ENCODE measurements around the gene CASD1.

Gene CASD1

GRCh38 chr7:94562525-94562924 lies 52.9 kb downstream of the CASD1 start:
- Histone ChIP-seq H3K79me2 (ENCODE audit: control insufficient read depth, low read length) (no peaks in the 10 kb centered on the region), H3K9me3 (ENCODE audit: control insufficient read depth, insufficient read depth, low read length) (no peaks in the 10 kb centered on the region), H3K4me3 (ENCODE audit: low read length) (no peak overlapping the region), H3K9me2 (replicated peaks; ENCODE audit: control insufficient read depth, low read length) (no peaks in the 10 kb centered on the region), H3K27ac (ENCODE audit: low read depth, low read length) (no peak overlapping the region), H3K36me3 (ENCODE audit: control insufficient read depth, low read length) (peaks cover 5% of the 10 kb centered on the region; the same call in 1 of the 2 replicates), H3F3A (ENCODE audit: control insufficient read depth, insufficient read depth) (no peaks in the 10 kb centered on the region; the same call in 1 of the 2 replicates), H3K27me3 (ENCODE audit: control insufficient read depth, low read length) (no peaks in the 10 kb centered on the region), H4K20me1 (ENCODE audit: control insufficient read depth, insufficient read depth, low read depth, low read length) (no peaks in the 10 kb centered on the region), H3K4me2 (ENCODE audit: low read length) (no peak overlapping the region), H3K4me1 (ENCODE audit: control insufficient read depth, low read length) (peaks cover 10% of the 10 kb centered on the region)
- TF ChIP-seq CTCF (IDR thresholded peaks at IDR 0.05; ENCODE audit: low read depth, low read length, poor library complexity, severe bottlenecking), result no peak
- TF ChIP-seq EZH2phosphoT487 (IDR thresholded peaks at IDR 0.05; ENCODE audit: borderline replicate concordance, low read length), result no peak

GRCh38 chr7:94565247-94565894 lies 55.8 kb downstream of the CASD1 start:
- Histone ChIP-seq H3K4me2 (ENCODE audit: low read length) (no peak overlapping the region), H3K79me2 (ENCODE audit: control insufficient read depth, low read length) (no peaks in the 10 kb centered on the region), H3F3A (ENCODE audit: control insufficient read depth, insufficient read depth) (no peaks in the 10 kb centered on the region), H3K9me3 (ENCODE audit: control insufficient read depth, insufficient read depth, low read length) (no peaks in the 10 kb centered on the region), H3K4me1 (ENCODE audit: control insufficient read depth, low read length) (no peaks in the 10 kb centered on the region), H3K4me3 (ENCODE audit: low read length) (no peak overlapping the region), H3K27me3 (ENCODE audit: control insufficient read depth, low read length) (no peaks in the 10 kb centered on the region), H3K9me2 (replicated peaks; ENCODE audit: control insufficient read depth, low read length) (no peaks in the 10 kb centered on the region), H4K20me1 (ENCODE audit: control insufficient read depth, insufficient read depth, low read depth, low read length) (no peaks in the 10 kb centered on the region), H3K36me3 (ENCODE audit: control insufficient read depth, low read length) (no peaks in the 10 kb centered on the region), H3K27ac (ENCODE audit: low read depth, low read length) (no peak overlapping the region)
- no peak for TF ChIP-seq EZH2phosphoT487 (IDR thresholded peaks at IDR 0.05; ENCODE audit: borderline replicate concordance, low read length)
- no peak for TF ChIP-seq CTCF (IDR thresholded peaks at IDR 0.05; ENCODE audit: low read depth, low read length, poor library complexity, severe bottlenecking)

GRCh38 chr7:94567396-94567795 lies 57.8 kb downstream of the CASD1 start:
- H3K36me3 ChIP-seq (ENCODE audit: control insufficient read depth, low read length), result no peaks in the 10 kb centered on the region
- H3K9me2 ChIP-seq (replicated peaks; ENCODE audit: control insufficient read depth, low read length), result no peaks in the 10 kb centered on the region
- H3K9me3 ChIP-seq (ENCODE audit: control insufficient read depth, insufficient read depth, low read length), result no peaks in the 10 kb centered on the region
- H3K4me2 ChIP-seq (ENCODE audit: low read length), result no peak overlapping the region
- no peaks in the 10 kb centered on the region for H3F3A ChIP-seq (ENCODE audit: control insufficient read depth, insufficient read depth)
- TF ChIP-seq CTCF (IDR thresholded peaks at IDR 0.05; ENCODE audit: low read depth, low read length, poor library complexity, severe bottlenecking) (no peak), EZH2phosphoT487 (IDR thresholded peaks at IDR 0.05; ENCODE audit: borderline replicate concordance, low read length) (no peak)
- no peaks in the 10 kb centered on the region for H4K20me1 ChIP-seq (ENCODE audit: control insufficient read depth, insufficient read depth, low read depth, low read length)
- H3K79me2 ChIP-seq (ENCODE audit: control insufficient read depth, low read length), result no peaks in the 10 kb centered on the region
- H3K4me1 ChIP-seq (ENCODE audit: control insufficient read depth, low read length), result no peaks in the 10 kb centered on the region
- H3K27ac ChIP-seq (ENCODE audit: low read depth, low read length), result no peak overlapping the region
- H3K4me3 ChIP-seq (ENCODE audit: low read length), result no peak overlapping the region
- no peaks in the 10 kb centered on the region for H3K27me3 ChIP-seq (ENCODE audit: control insufficient read depth, low read length)
